Neural progenitor cell (in vitro differentiated cells): ENCODE data around the gene HLA-DPB1.
"Not testable (repeated sequence)": the region's sequence is repeated elsewhere in the genome, so short reads cannot be mapped to it uniquely, and the experiment has no call there.

ENCODE experiments used
- CTCF ChIP-seq: fragments of 200-600 bp; sonication (generic); IDR thresholded peaks from 2 replicates; pipeline ENCODE4 v1.5.1; 2017; ENCODE audit warnings: antibody characterized with exemption, mild to moderate bottlenecking
- EZH2 ChIP-seq: fragments of 200-600 bp; sonication (generic); IDR thresholded peaks from 2 replicates; pipeline ENCODE4 v1.6.1; 2017; ENCODE audit warnings: antibody characterized with exemption, mild to moderate bottlenecking, moderate library complexity
- EZH2phosphoT487 ChIP-seq: fragments of 200-600 bp; sonication (generic); IDR thresholded peaks from 2 replicates; pipeline ENCODE4 v1.6.1; 2017; ENCODE audit warnings: antibody characterized with exemption

DNA sequence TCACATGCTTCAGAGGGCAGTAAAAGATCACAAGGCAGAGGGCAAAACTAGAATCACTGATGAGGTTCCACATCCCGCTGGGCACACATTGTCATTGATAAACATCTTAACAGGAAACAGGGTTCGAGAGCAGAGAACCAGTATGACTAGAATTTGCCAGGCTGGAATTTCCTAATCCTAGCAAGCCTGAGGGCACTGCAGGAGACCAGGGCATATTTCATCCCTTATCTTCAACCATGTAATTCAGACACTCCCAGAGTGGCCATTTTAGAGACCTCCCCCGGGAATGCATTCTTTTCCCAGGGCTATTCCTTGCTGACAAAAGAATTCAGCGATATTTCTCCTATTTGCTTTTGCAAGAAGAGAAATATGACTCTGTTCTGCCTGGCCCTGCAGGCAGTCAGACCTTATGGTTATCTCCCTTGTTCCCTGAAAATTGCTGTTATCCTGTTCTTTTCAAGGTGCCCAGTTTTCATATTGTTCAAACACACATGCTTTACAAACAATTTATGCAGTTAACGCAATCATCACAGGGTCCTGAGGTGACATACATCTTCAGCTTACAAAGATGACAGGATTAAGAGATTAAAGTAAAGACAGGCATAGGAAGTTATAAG is 25.4 kb downstream of the HLA-DPB1 start:
- TF ChIP-seq CTCF, EZH2, EZH2phosphoT487: not testable (repeated sequence)
